ENCODE data around the gene MMP11.

MMP11 gene

GRCh38 chr22:23780146-23780748 lies 7.6 kb downstream of the MMP11 start:
- no peak for DNase-seq (ENCODE audit: low spot score)

GRCh38 chr22:23781065-23781464 lies 8.4 kb downstream of the MMP11 start:
- DNase-seq (ENCODE audit: low spot score): no peak

- DNase-seq (ENCODE audit: low spot score): no peak
Observed at GRCh38 chr22:23781511-23782183, 9.0 kb downstream of the MMP11 start.

- DNase-seq (ENCODE audit: low spot score): no peak
Observed at GRCh38 chr22:23782252-23782651, 9.6 kb downstream of the MMP11 start.

- DNase-seq (ENCODE audit: low spot score): no peak
Observed at GRCh38 chr22:23782703-23783102, 10.1 kb downstream of the MMP11 start.

GRCh38 chr22:23783265-23784150 lies 10.9 kb downstream of the MMP11 start:
- no peak for DNase-seq (ENCODE audit: low spot score)

GRCh38 chr22:23784215-23784732 lies 11.6 kb downstream of the MMP11 start:
- DNase-seq (ENCODE audit: low spot score): no peak

- DNase-seq (ENCODE audit: low spot score): no peak
Observed at GRCh38 chr22:23786261-23786710, 13.6 kb downstream of the MMP11 start.

- peak; percentile 92 for DNase-seq (ENCODE audit: low spot score)
Observed at GRCh38 chr22:23786752-23787599, 14.3 kb downstream of the MMP11 start, which contains the start of gene SMARCB1. SMARCB1 (plus strand) TSS chr22:23786966; CDS start chr22:23787170, 204 bp downstream.

- no peak for DNase-seq (ENCODE audit: low spot score)
Observed at GRCh38 chr22:23787600-23787896, 14.9 kb downstream of the MMP11 start.

- no peak for DNase-seq (ENCODE audit: low spot score)
Observed at GRCh38 chr22:23787910-23788309, 15.3 kb downstream of the MMP11 start.

- DNase-seq (ENCODE audit: low spot score): no peak
Observed at GRCh38 chr22:23789121-23789520, 16.5 kb downstream of the MMP11 start.

GRCh38 chr22:23789638-23790037 lies 17.0 kb downstream of the MMP11 start:
- no peak for DNase-seq (ENCODE audit: low spot score)

- no peak for DNase-seq (ENCODE audit: low spot score)
Observed at GRCh38 chr22:23790819-23791737, 18.4 kb downstream of the MMP11 start.

GRCh38 chr22:23791738-23792645 lies 19.3 kb downstream of the MMP11 start:
- DNase-seq (ENCODE audit: low spot score): no peak

GRCh38 chr22:23793326-23793725 lies 20.7 kb downstream of the MMP11 start:
- no peak for DNase-seq (ENCODE audit: low spot score)

GRCh38 chr22:23796461-23796860 lies 23.8 kb downstream of the MMP11 start:
- DNase-seq (ENCODE audit: low spot score): no peak

- no peak for DNase-seq (ENCODE audit: low spot score)
Observed at GRCh38 chr22:23800297-23801237, 27.9 kb downstream of the MMP11 start.

All from COLO829 (cell line).